Prostate gland (tissue), 2 donors: ENCODE results near the gene CHI3L1. TPM values are rescaled to one million over a fixed set of nuclear protein-coding genes. Genes with fewer than 3 reads are reported as not detected.

Experiments
- DNase-seq: peaks from one replicate; pipeline ENCODE4 v3.0.0-alpha.2; 2019; ENCODE audit warnings: low spot score
- H3K27ac ChIP-seq, 2 donors: fragments of 200-600 bp; sonication (generic); 2 replicates each; pipeline ENCODE4 v1.5.1; 2017 to 2019
- H3K27me3 ChIP-seq: fragments of 200-600 bp; sonication (generic); replicated peaks from 2 replicates; pipeline ENCODE4 v1.5.1; 2019; ENCODE audit not compliant: insufficient read depth
- H3K36me3 ChIP-seq, 2 donors: fragments of 200-600 bp; sonication (generic); 1 replicate in 1 of 2; 2 replicates in 1 of 2; pipeline versions ENCODE4 v1.5.1 to v1.8.1; 2017 to 2019
- H3K4me1 ChIP-seq: fragments of 200-600 bp; sonication (generic); replicated peaks from 2 replicates; pipeline ENCODE4 v1.5.1; 2019
- H3K4me3 ChIP-seq, 2 donors: fragments of 200-600 bp; sonication (generic); 2 replicates each; pipeline ENCODE4 v1.5.1; 2017 to 2019
- H3K9me3 ChIP-seq: fragments of 200-600 bp; sonication (generic); 2 replicates; pipeline ENCODE4 v1.5.1; 2017
- CTCF ChIP-seq, 4 experiments: fragments of 200-600 bp in 2 of 4; fragments of 450-650 bp in 2 of 4; sonication (generic) in 2 of 4; IDR thresholded peaks; 1 replicate in 3 of 4; 2 replicates in 1 of 4; pipeline ENCODE4 v1.5.1; 2016 to 2019; ENCODE audit warnings: antibody characterized with exemption in 4 of 4, mild to moderate bottlenecking in 2 of 4, moderate library complexity in 2 of 4
- POLR2A ChIP-seq: fragments of 450-650 bp; IDR thresholded peaks from one replicate; pipeline ENCODE4 v1.6.1; 2016; ENCODE audit warnings: antibody characterized with exemption, mild to moderate bottlenecking
- POLR2AphosphoS5 ChIP-seq: sonication (generic); formaldehyde crosslinking; IDR thresholded peaks from one replicate; pipeline ENCODE4 v1.6.1; 2017; ENCODE audit warnings: antibody characterized with exemption
- WGBS: methylation state at CpG from one replicate; pipeline ENCODE4 v1.1.5; 2018; 5-methylcytosine and 5-hydroxymethylcytosine counted together
- intact Hi-C: fragments of 100-400 bp; cut with DNase I; formaldehyde crosslinking; loops from one replicate; pipeline ENCODE4 v1.14.2; 2022
- total RNA-seq, 2 donors: library from RNA; depleted of rRNA; stranded (reverse); fragments of >200 nt; gene quantifications; one replicate each; pipeline ENCODE4 v1.1.0, GENCODE V29; 2016

The CHI3L1 gene
- total RNA-seq, 2 donors from 2014 or later = 1.4 to 12.6 TPM

- DNase-seq = no peak
- Histone ChIP-seq H3K27ac (no peak overlapping the region), H3K4me3 (no peak overlapping the region), H3K36me3 (no peaks in the 10 kb centered on the region), H3K27me3 (no peaks in the 10 kb centered on the region), H3K4me1 (no peaks in the 10 kb centered on the region), H3K9me3 (no peaks in the 10 kb centered on the region)
- no peak for TF ChIP-seq POLR2A
- TF ChIP-seq CTCF (IDR thresholded peaks at IDR 0.05) = no peak
- no peak for TF ChIP-seq POLR2AphosphoS5
- whole genome bisulfite sequencing = 80% methylated on average over 12 of the region's 12 CpGs
- intact Hi-C loops = no loop called here
Observed at GRCh38 chr1:203133970-203134725, 52.4 kb downstream of the CHI3L1 start.

- Histone ChIP-seq H3K27me3 (peaks cover 5% of the 10 kb centered on the region), H3K4me1 (peaks cover 6% of the 10 kb centered on the region), H3K4me3 (no peak overlapping the region), H3K36me3 (no peaks in the 10 kb centered on the region), H3K9me3 (no peaks in the 10 kb centered on the region), H3K27ac (no peak overlapping the region)
- intact Hi-C loops = no loop called here
- WGBS = 95% methylated on average over 8 of the region's 9 CpGs
- no peak for DNase-seq
- TF ChIP-seq POLR2A (no peak), POLR2AphosphoS5 (no peak), CTCF (IDR thresholded peaks at IDR 0.05) (no peak)
Observed at GRCh38 chr1:203131548-203132200, 54.8 kb downstream of the CHI3L1 start.

GRCh38 chr1:203130358-203130985 lies 56.0 kb downstream of the CHI3L1 start:
- Histone ChIP-seq H3K4me3 (no peak overlapping the region), H3K36me3 (no peaks in the 10 kb centered on the region), H3K4me1 (peaks cover 6% of the 10 kb centered on the region), H3K9me3 (no peaks in the 10 kb centered on the region), H3K27me3 (peaks cover 9% of the 10 kb centered on the region), H3K27ac (no peak overlapping the region)
- WGBS = 89% methylated on average over 3 of the region's 3 CpGs
- intact Hi-C loops = no loop called here
- no peak for DNase-seq
- TF ChIP-seq CTCF (IDR thresholded peaks at IDR 0.05) = no peak
- TF ChIP-seq POLR2A = no peak
- no peak for TF ChIP-seq POLR2AphosphoS5

GRCh38 chr1:203129501-203130231 lies 56.8 kb downstream of the CHI3L1 start:
- Histone ChIP-seq H3K4me1 (peaks cover 6% of the 10 kb centered on the region), H3K27ac (no peak overlapping the region), H3K4me3 (no peak overlapping the region), H3K9me3 (no peaks in the 10 kb centered on the region), H3K36me3 (no peaks in the 10 kb centered on the region), H3K27me3 (peaks cover 10% of the 10 kb centered on the region)
- no peak for TF ChIP-seq POLR2AphosphoS5
- TF ChIP-seq CTCF (IDR thresholded peaks at IDR 0.05) = no peak
- TF ChIP-seq POLR2A = no peak
- WGBS = 45% methylated on average over 7 of the region's 7 CpGs
- DNase-seq = no peak
- intact Hi-C loops = no loop called here

Other genes starting within 250 kb of the CHI3L1 start
- 100 to 1,000 TPM in 1 of 2 donors, 10 to 100 TPM in 1; 86.0 to 148 TPM for gene ADIPOR1, start 228.4 kb downstream of the CHI3L1 start, total RNA-seq
- gene CYB5R1, start 219.4 kb downstream of the CHI3L1 start, total RNA-seq = 100 to 1,000 TPM in 1 of 2 donors, 10 to 100 TPM in 1; 59.7 to 223 TPM
- 10 to 100 TPM; 80.2 to 88.2 TPM for gene TMEM183A, start 179.3 kb downstream of the CHI3L1 start, total RNA-seq
- 10 to 100 TPM in 1 of 2 donors, under 1 TPM in 1; 0.50 to 16.9 TPM for gene PPFIA4, start 160.2 kb downstream of the CHI3L1 start, total RNA-seq
- gene MYOG, start 100.7 kb downstream of the CHI3L1 start, total RNA-seq = 1 to 10 TPM in 1 of 2 donors, not detected in 1; 4.4 TPM
- 10 to 100 TPM in 1 of 2 donors, under 1 TPM in 1; 0.27 to 47.3 TPM for gene ADORA1, start 59.0 kb downstream of the CHI3L1 start, total RNA-seq
- gene MYBPH, start 10.9 kb downstream of the CHI3L1 start, total RNA-seq = 1 to 10 TPM in 1 of 2 donors, not detected in 1; 7.7 TPM
- 1 to 10 TPM in 1 of 2 donors, not detected in 1; 1.5 TPM for gene CHIT1, start 43.0 kb upstream of the CHI3L1 start, total RNA-seq
- 100 to 1,000 TPM in 1 of 2 donors, 10 to 100 TPM in 1; 91.0 to 131 TPM for gene BTG2, start 118.8 kb upstream of the CHI3L1 start, total RNA-seq
- gene FMOD, start 164.4 kb upstream of the CHI3L1 start, total RNA-seq = 10 to 100 TPM; 40.8 to 95.9 TPM